Activated naive CD4-positive, alpha-beta T cell treated with anti-CD3 and anti-CD28 coated beads, Interleukin-2, amount 50 U/mL, for 24 hours (primary cell): ENCODE results near the gene NDRG4.

ENCODE experiments used
- H3K27ac Mint-ChIP-seq: one replicate; pipeline ENCODE4 v1.8.0; 2021; ENCODE audit warnings: mild to moderate bottlenecking, mixed read lengths
- H3K27me3 Mint-ChIP-seq: one replicate; pipeline ENCODE4 v1.8.0; 2021; ENCODE audit warnings: mixed read lengths
- H3K36me3 Mint-ChIP-seq: one replicate; pipeline ENCODE4 v1.8.0; 2021; ENCODE audit warnings: mixed read lengths
- H3K4me1 Mint-ChIP-seq: one replicate; pipeline ENCODE4 v1.8.0; 2021; ENCODE audit warnings: mixed read lengths
- H3K4me3 Mint-ChIP-seq: one replicate; pipeline ENCODE4 v1.8.0; 2021; ENCODE audit warnings: mild to moderate bottlenecking, mixed read lengths
- H3K9me3 Mint-ChIP-seq: one replicate; pipeline ENCODE4 v1.8.0; 2021; ENCODE audit warnings: mixed read lengths

Gene NDRG4

DNA sequence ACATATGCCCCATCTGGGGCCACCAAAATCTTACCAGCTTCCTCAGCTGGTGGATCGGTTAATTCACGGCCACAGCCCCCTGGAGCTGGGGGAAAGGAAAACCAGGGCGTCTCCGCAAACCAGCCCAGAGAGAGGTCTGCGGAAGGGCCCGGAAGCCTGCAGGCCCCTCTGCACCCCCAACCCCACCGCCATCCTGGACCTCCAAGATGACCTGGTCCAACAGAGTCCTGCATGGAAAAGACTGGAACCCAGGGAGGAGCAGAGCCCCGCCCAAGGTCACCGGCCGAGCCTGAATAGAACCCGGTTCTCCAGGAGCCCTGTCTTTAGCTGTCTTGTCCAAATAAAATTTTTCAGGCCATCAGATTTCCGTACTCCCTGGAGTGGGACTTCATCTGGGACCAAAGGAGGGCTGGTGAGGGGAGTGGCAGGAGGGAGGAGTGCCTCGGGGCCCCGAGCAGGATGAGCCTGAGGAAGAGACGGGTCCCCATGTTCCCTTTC, 37.4 kb upstream of the NDRG4 start:
- Mint-ChIP-seq H3K36me3 (no peaks in the 10 kb centered on the region), H3K27me3 (peaks cover 23% of the 10 kb centered on the region), H3K4me1 (peaks cover 14% of the 10 kb centered on the region), H3K4me3 (peak overlapping the region; percentile 44), H3K27ac (no peak overlapping the region), H3K9me3 (no peaks in the 10 kb centered on the region)

DNA sequence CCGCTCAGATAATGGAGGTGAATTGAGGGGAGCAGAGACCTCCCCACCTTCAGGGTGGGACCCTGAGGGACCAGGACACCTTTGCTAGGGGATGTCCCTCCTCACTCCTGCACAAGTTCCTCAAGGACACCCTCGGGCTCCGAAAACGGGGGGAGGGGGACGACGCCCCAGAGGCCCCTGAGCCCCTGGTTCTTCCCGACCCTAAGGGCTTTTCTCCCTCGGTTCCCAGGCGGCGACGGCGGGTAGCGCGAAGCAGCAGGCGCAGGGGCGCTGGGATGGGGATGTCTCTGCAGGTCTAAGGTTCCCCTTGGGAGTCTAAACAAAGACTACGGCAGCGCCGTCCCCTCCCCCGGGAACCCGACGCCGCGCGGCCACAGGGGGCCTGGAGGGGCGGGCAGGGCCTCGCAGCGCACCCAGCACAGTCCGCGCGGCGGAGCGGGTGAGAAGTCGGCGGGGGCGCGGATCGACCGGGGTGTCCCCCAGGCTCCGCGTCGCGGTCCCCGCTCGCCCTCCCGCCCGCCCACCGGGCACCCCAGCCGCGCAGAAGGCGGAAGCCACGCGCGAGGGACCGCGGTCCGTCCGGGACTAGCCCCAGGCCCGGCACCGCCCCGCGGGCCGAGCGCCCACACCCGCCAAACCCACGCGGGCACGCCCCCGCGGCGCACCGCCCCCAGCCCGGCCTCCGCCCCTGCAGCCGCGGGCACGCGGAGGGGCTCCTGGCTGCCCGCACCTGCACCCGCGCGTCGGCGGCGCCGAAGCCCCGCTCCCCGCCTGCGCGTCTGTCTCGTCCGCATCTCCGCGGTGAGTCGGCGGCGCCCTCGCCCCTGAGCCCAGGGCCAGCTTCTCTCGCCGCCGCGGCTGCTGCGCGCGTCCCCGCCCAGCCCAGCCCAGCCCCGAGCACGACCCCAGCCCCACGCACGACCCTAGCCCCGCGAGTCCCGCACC, 36.7 kb upstream of the NDRG4 start:
- Mint-ChIP-seq H3K27ac (no peak overlapping the region), H3K36me3 (no peaks in the 10 kb centered on the region), H3K9me3 (no peaks in the 10 kb centered on the region), H3K27me3 (peaks cover 27% of the 10 kb centered on the region), H3K4me1 (peaks cover 14% of the 10 kb centered on the region), H3K4me3 (no peak overlapping the region)

DNA sequence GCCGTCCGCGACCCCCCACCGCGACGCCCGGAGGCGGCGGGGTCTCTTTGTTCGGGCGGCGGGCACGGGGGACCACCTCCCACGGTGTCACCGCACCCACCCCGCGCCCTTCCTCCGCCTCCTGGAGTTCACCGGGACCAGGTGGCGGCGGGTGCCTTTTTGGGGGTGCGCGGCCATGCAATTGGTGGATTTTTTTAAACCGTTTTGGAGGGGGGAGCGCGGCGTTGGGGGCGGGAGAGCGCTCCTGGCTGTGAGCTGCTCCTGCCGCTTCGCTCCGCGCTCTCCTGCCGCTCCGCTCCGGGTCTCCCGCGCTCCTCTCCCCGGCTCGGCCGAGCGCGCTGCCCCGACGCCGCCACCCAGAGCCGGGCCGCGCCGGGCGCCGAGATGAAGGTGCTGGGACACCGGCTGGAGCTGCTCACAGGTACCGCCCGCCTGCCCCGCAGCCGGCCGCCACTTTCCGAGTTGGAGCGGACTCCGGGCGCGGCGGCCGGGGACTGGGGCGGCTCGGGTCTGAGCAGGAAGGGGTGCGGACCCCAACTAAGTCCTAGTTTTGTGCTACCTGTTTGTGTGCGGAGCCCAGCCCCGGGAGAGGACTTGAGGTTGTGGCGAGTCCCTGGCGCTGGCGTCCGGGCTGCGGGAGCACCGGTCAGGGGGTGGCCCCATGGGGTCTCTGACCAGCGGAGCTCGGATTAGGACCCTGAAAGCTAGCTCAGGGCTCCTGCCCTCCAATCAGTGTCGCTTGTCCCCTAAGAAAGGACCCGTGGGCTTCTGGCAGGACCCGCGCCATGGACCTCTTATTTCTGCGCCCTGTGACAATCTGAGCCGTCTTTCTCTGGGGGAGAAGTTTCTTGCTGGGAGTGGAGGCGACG, 35.7 kb upstream of the NDRG4 start:
- Mint-ChIP-seq H3K27ac (no peak overlapping the region), H3K9me3 (no peaks in the 10 kb centered on the region), H3K4me3 (peak overlapping the region; percentile 55), H3K27me3 (peaks cover 34% of the 10 kb centered on the region), H3K4me1 (peaks cover 9% of the 10 kb centered on the region), H3K36me3 (no peaks in the 10 kb centered on the region)

DNA sequence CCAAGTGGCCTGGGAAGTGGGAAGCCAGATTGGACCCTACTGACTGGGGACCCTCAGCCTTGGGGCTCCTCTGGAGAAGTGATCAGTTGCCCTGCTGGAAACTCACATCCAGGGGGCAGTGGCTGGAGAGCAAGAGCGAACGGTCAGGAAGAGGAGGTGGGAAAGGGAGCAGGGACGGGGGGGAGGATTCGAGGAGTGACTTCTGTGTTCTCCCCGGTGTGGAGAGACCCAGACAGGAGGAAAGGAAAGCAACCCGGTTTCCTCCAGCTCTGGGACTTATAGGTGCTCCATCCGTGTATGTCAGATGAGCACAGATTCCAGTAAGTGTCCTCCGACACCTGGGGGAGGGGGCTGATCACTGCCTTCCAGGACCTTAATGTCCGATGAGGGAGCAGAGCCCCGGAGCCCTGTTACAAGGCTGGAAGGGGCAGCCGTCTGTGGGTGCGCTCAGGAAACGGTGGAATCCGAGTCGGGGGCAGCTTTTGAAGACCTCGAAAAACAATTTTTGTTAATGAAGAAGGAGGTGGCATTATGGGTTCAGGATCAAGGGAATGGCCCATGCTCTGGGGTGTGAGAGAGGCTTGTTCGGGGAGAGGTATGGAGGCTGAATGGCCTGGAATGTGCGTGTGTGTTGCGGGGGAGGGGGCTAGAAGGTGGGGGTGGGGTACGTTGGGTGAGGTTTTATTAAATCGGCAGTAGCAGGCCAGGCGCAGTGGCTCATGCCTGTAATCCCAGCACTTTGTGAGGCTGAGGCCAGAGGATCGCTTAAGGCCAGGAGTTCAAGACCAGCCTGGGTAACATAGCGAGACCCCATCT, 34.8 kb upstream of the NDRG4 start:
- H3K27ac Mint-ChIP-seq: no peak overlapping the region
- H3K4me1 Mint-ChIP-seq: peaks cover 5% of the 10 kb centered on the region
- no peaks in the 10 kb centered on the region for H3K36me3 Mint-ChIP-seq
- no peaks in the 10 kb centered on the region for H3K9me3 Mint-ChIP-seq
- peak overlapping the region; percentile 55 for H3K4me3 Mint-ChIP-seq
- peaks cover 37% of the 10 kb centered on the region for H3K27me3 Mint-ChIP-seq

- Mint-ChIP-seq H3K27ac (no peak overlapping the region), H3K4me1 (peaks cover 5% of the 10 kb centered on the region), H3K4me3 (no peak overlapping the region), H3K9me3 (no peaks in the 10 kb centered on the region), H3K27me3 (peaks cover 37% of the 10 kb centered on the region), H3K36me3 (no peaks in the 10 kb centered on the region)
These were observed 34.1 kb upstream of the NDRG4 start for GRCh38 chr16:58465817-58466216.

GRCh38 chr16:58466396-58466795, 33.5 kb upstream of the NDRG4 start:
- Mint-ChIP-seq H3K27me3 (peaks cover 37% of the 10 kb centered on the region), H3K36me3 (no peaks in the 10 kb centered on the region), H3K9me3 (no peaks in the 10 kb centered on the region), H3K4me1 (peaks cover 5% of the 10 kb centered on the region), H3K4me3 (no peak overlapping the region), H3K27ac (no peak overlapping the region)

GRCh38 chr16:58467905-58468304, 32.0 kb upstream of the NDRG4 start:
- Mint-ChIP-seq H3K27ac (no peak overlapping the region), H3K4me1 (peaks cover 5% of the 10 kb centered on the region), H3K36me3 (no peaks in the 10 kb centered on the region), H3K27me3 (peaks cover 34% of the 10 kb centered on the region), H3K9me3 (no peaks in the 10 kb centered on the region), H3K4me3 (no peak overlapping the region)

DNA sequence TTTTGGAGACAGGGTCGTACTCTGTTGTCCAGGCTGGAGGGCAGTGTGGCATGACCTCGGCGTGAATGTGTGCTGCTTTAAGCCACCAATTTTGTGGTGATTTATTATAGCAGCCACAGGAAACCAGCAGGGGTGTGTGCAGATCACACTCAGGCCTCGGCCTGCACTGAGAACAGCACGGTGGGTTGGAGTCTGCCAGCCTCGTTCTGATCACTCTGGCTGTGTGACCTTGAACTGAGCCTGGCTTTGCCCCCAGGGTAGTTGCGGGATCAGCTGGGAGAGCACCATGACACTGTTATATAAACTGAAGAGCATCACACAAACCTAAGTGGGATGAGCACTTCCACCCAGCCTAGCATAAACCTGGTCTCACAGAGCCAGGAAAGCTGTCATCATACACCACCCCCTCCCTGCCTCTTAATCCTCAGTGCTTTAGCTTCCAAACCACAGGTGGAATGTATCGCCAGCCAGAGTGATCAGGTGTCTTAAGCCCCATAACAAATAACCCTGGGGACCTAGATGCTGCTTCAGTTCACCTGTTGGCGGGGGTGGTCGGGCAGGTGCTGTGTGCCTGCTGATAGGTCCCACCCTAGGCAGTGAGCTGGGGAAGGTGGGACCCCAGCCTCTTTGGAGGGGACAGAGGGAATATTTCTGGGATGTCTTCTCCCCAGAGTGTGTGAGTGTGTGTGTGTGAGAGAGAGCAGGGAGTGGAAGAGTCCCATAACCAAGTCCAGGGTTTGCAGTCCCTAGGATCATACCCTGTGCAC, 28.6 kb upstream of the NDRG4 start:
- Mint-ChIP-seq H3K4me1 (no peaks in the 10 kb centered on the region), H3K4me3 (no peak overlapping the region), H3K9me3 (no peaks in the 10 kb centered on the region), H3K36me3 (no peaks in the 10 kb centered on the region), H3K27ac (no peak overlapping the region), H3K27me3 (peaks cover 27% of the 10 kb centered on the region)

GRCh38 chr16:58472266-58472665, 27.7 kb upstream of the NDRG4 start:
- no peak overlapping the region for H3K27ac Mint-ChIP-seq
- H3K4me3 Mint-ChIP-seq: no peak overlapping the region
- no peaks in the 10 kb centered on the region for H3K4me1 Mint-ChIP-seq
- no peaks in the 10 kb centered on the region for H3K36me3 Mint-ChIP-seq
- H3K9me3 Mint-ChIP-seq: no peaks in the 10 kb centered on the region
- H3K27me3 Mint-ChIP-seq: peaks cover 22% of the 10 kb centered on the region

DNA sequence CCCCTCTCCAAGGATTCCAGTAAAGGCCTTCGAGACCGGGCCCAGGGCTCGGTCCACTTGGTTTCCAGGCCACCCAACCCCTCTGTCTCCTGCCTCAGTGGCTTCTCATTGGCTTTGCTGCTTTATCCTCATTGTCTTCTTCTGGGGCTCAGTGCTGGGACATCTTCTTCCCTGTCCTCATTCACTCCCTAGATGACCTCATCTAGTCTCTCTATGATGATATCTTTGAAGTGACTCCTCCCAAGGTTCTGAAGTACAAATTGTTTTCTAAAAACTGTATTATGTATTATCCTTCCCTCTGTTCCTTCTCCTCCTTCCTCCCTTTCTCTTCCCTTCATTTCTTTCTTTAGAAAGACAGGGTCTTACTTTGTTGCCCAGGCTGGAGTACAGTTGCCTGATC, 27.1 kb upstream of the NDRG4 start:
- Mint-ChIP-seq H3K36me3 (no peaks in the 10 kb centered on the region), H3K27me3 (peaks cover 19% of the 10 kb centered on the region), H3K4me3 (no peak overlapping the region), H3K27ac (no peak overlapping the region), H3K9me3 (no peaks in the 10 kb centered on the region), H3K4me1 (no peaks in the 10 kb centered on the region)

DNA sequence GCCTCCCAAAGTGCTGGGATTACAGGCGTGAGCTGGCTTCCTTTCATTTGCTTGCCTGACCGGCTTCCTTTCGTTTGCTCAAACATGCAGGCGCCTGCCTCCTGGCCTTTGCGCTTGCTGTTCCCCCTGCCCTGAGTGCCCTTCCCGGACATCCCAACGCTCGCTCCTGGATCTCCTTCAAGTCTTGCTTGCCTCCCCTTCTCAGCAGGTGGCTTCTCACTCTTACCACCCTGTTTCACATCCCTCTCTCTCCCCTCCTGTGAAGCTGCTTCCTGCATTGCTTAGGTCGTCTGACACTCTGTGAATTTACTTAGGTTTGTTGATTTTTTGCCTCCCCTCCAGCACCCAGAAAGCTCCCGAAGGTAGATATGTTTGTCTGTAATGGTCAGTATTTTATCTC, 25.6 kb upstream of the NDRG4 start:
- no peaks in the 10 kb centered on the region for H3K4me1 Mint-ChIP-seq
- H3K27ac Mint-ChIP-seq: no peak overlapping the region
- peaks cover 9% of the 10 kb centered on the region for H3K27me3 Mint-ChIP-seq
- no peaks in the 10 kb centered on the region for H3K36me3 Mint-ChIP-seq
- H3K4me3 Mint-ChIP-seq: no peak overlapping the region
- H3K9me3 Mint-ChIP-seq: no peaks in the 10 kb centered on the region

DNA sequence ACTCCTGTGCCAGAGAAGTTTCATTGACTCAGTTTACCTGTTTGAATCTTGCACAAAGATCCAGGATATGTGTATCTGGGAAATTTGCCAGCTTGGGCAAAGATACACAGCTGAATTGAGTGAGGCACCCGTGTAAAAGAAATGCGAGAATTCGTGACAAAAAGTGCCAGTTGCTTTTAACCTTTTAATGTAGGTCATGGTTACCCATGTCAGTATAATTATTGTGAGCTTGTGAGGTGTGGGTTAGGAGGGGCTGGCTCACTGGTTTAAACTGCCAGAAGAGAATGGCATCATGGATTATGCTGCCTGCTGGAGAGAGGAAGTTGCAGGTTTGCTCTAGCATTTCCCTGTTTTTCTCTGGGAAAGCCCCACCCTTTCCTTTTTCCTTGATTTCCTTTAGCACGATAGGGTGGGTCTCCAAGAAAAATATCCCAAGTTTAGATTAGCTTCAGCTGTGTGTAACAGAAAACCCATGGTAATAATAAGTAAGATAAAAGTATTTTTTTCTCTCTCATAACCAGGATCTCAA, 24.8 kb upstream of the NDRG4 start:
- Mint-ChIP-seq H3K27ac (no peak overlapping the region), H3K4me1 (no peaks in the 10 kb centered on the region), H3K9me3 (no peaks in the 10 kb centered on the region), H3K27me3 (peaks cover 8% of the 10 kb centered on the region), H3K36me3 (no peaks in the 10 kb centered on the region), H3K4me3 (no peak overlapping the region)

GRCh38 chr16:58476791-58477190, 23.2 kb upstream of the NDRG4 start:
- Mint-ChIP-seq H3K36me3 (no peaks in the 10 kb centered on the region), H3K4me3 (no peak overlapping the region), H3K27me3 (peaks cover 8% of the 10 kb centered on the region), H3K4me1 (no peaks in the 10 kb centered on the region), H3K27ac (no peak overlapping the region), H3K9me3 (no peaks in the 10 kb centered on the region)

- no peaks in the 10 kb centered on the region for H3K4me1 Mint-ChIP-seq
- no peaks in the 10 kb centered on the region for H3K9me3 Mint-ChIP-seq
- H3K36me3 Mint-ChIP-seq: no peaks in the 10 kb centered on the region
- H3K27me3 Mint-ChIP-seq: peaks cover 5% of the 10 kb centered on the region
- no peak overlapping the region for H3K27ac Mint-ChIP-seq
- no peak overlapping the region for H3K4me3 Mint-ChIP-seq
These were observed 21.5 kb upstream of the NDRG4 start for GRCh38 chr16:58478427-58478826.
